Measurements from ENCODE around the gene ELL. TPM values are rescaled to one million over a fixed set of nuclear protein-coding genes. Genes with fewer than 3 reads are reported as not detected.

The ELL gene
- total RNA-seq, 3 donors from 2014 or later (not counting 1 experiment from before 2014, with no cell fraction given): 61.1 to 64.3 (median 63.8) TPM

GRCh38 chr19:18502246-18502637 lies 19.6 kb downstream of the ELL start:
- Mint-ChIP-seq H3K4me1 (peaks cover 77 to 84% of the 10 kb centered on the region in 2 donors), H3K4me3 (peak overlapping the region; percentile 54), H3K9me3 (no peaks in the 10 kb centered on the region), H3K27me3 (ENCODE audit: low read depth in 2 of 2) (no peaks in the 10 kb centered on the region), H3K27ac (peak overlapping the region; percentile 56 to 93), H3K36me3 (no peaks in the 10 kb centered on the region)
- Histone ChIP-seq H3K4me3 (ENCODE audit: low read length) (no peak overlapping the region), H3K36me3 (ENCODE audit: control insufficient read depth, insufficient read depth, low read length) (no peaks in the 10 kb centered on the region), H3K4me1 (ENCODE audit: control insufficient read depth, insufficient read depth, low read length) (peaks cover 99% of the 10 kb centered on the region), H3K9me3 (ENCODE audit: control insufficient read depth, insufficient read depth, low read length) (no peaks in the 10 kb centered on the region), H3K27ac (ENCODE audit: low read length) (peak overlapping the region; percentile 65), H3K27me3 (ENCODE audit: control insufficient read depth, insufficient read depth, low read length) (no peaks in the 10 kb centered on the region)
- no peak for TF ChIP-seq CTCF (IDR thresholded peaks at IDR 0.05)
- DNase-seq (no peak), ATAC-seq (no peak)
- WGBS (ENCODE audit: insufficient coverage): 57% methylated on average over 7 of the region's 7 CpGs
- intact Hi-C loops (cut with micrococcal nuclease): no loop called here

- H3K4me3 Mint-ChIP-seq: peak overlapping the region; percentile 54
- H3K9me3 Mint-ChIP-seq: no peaks in the 10 kb centered on the region
- no peaks in the 10 kb centered on the region for H3K27me3 Mint-ChIP-seq (ENCODE audit: low read depth in 2 of 2)
- H3K36me3 Mint-ChIP-seq: no peaks in the 10 kb centered on the region
- no peaks in the 10 kb centered on the region for H3K27me3 ChIP-seq (ENCODE audit: control insufficient read depth, insufficient read depth, low read length)
- 47% methylated on average over 9 of the region's 9 CpGs for WGBS (ENCODE audit: insufficient coverage)
- DNase-seq: no peak
- H3K27ac ChIP-seq (ENCODE audit: low read length): peak overlapping the region; percentile 65
- peak overlapping the region; percentile 56 to 93 for H3K27ac Mint-ChIP-seq
- ATAC-seq: no peak
- peaks cover 99% of the 10 kb centered on the region for H3K4me1 ChIP-seq (ENCODE audit: control insufficient read depth, insufficient read depth, low read length)
- H3K36me3 ChIP-seq (ENCODE audit: control insufficient read depth, insufficient read depth, low read length): no peaks in the 10 kb centered on the region
- H3K4me3 ChIP-seq (ENCODE audit: low read length): no peak overlapping the region
- TF ChIP-seq CTCF (IDR thresholded peaks at IDR 0.05): no peak
- no peaks in the 10 kb centered on the region for H3K9me3 ChIP-seq (ENCODE audit: control insufficient read depth, insufficient read depth, low read length)
- H3K4me1 Mint-ChIP-seq: peaks cover 77 to 84% of the 10 kb centered on the region in 2 donors
- intact Hi-C loops (cut with micrococcal nuclease): no loop called here
Observed at GRCh38 chr19:18501832-18502231, 20.0 kb downstream of the ELL start.

GRCh38 chr19:18501351-18501750 lies 20.5 kb downstream of the ELL start:
- H3K27ac Mint-ChIP-seq: peak overlapping the region; percentile 56 to 93
- ATAC-seq: no peak
- peak overlapping the region; percentile 65 for H3K27ac ChIP-seq (ENCODE audit: low read length)

More at GRCh38 chr19:18501351-18501750, 20.5 kb downstream of the ELL start:
- Mint-ChIP-seq H3K4me1 (peaks cover 77 to 84% of the 10 kb centered on the region in 2 donors), H3K4me3 (peak overlapping the region; percentile 21), H3K9me3 (no peaks in the 10 kb centered on the region), H3K27me3 (ENCODE audit: low read depth in 2 of 2) (no peaks in the 10 kb centered on the region), H3K36me3 (no peaks in the 10 kb centered on the region)
- TF ChIP-seq CTCF (IDR thresholded peaks at IDR 0.05): no peak
- Histone ChIP-seq H3K4me1 (ENCODE audit: control insufficient read depth, insufficient read depth, low read length) (peaks cover 99% of the 10 kb centered on the region), H3K9me3 (ENCODE audit: control insufficient read depth, insufficient read depth, low read length) (no peaks in the 10 kb centered on the region), H3K4me3 (ENCODE audit: low read length) (no peak overlapping the region), H3K27me3 (ENCODE audit: control insufficient read depth, insufficient read depth, low read length) (no peaks in the 10 kb centered on the region), H3K36me3 (ENCODE audit: control insufficient read depth, insufficient read depth, low read length) (no peaks in the 10 kb centered on the region)
- WGBS (ENCODE audit: insufficient coverage): 92% methylated on average over 13 of the region's 13 CpGs
- intact Hi-C loops (cut with micrococcal nuclease): no loop called here
- no peak for DNase-seq

Measured in natural killer cell (primary cell).